ENCODE measurements around the gene SNX8. TPM values are rescaled to one million over a fixed set of nuclear protein-coding genes. Genes with fewer than 3 reads are reported as not detected.

Gene SNX8
- total and polyA plus RNA-seq, 2 of the 4 experiments (the other 2 are of a cell fraction) = 7.7 to 55.9 TPM

- Histone ChIP-seq H3K36me3 (ENCODE audit: control insufficient read depth, insufficient read depth, low read length) (peaks cover 33% of the 10 kb centered on the region), H3K18ac (ENCODE audit: low read depth, low read length) (no peak overlapping the region), H3K4me2 (ENCODE audit: low read depth, low read length) (no peak overlapping the region), H2BK15ac (ENCODE audit: low read depth, low read length) (no peak overlapping the region), H4K91ac (ENCODE audit: insufficient read depth, low read depth, low read length) (no peak overlapping the region), H3K9me1 (ENCODE audit: insufficient read depth, low read length) (peaks cover 5% of the 10 kb centered on the region; the same call in 1 of the 2 replicates), H2AFZ (replicated peaks; ENCODE audit: low read length, poor library complexity) (no peak overlapping the region), H3K9ac (ENCODE audit: low read depth, low read length) (no peak overlapping the region), H3K9me3 (ENCODE audit: control insufficient read depth, insufficient read depth, low read length) (no peaks in the 10 kb centered on the region), H2AK5ac (ENCODE audit: low read depth, low read length) (no peak overlapping the region), H2BK20ac (ENCODE audit: low read depth, low read length) (no peak overlapping the region), H3K56ac (ENCODE audit: extremely low read depth, insufficient read depth, low read length) (no peak overlapping the region), H4K20me1 (ENCODE audit: insufficient read depth, low read length) (no peaks in the 10 kb centered on the region; the same call in 1 of the 2 replicates), H2BK120ac (ENCODE audit: low read depth, low read length) (no peak overlapping the region), H2AK9ac (replicated peaks; ENCODE audit: low read depth, low read length, poor library complexity) (no peak overlapping the region), H4K5ac (ENCODE audit: low read depth, low read length) (no peak overlapping the region), H3K4ac (ENCODE audit: low read depth, low read length) (no peak overlapping the region), H3K4me1 (ENCODE audit: control insufficient read depth, insufficient read depth, low read length) (peaks cover 3% of the 10 kb centered on the region), H2BK5ac (ENCODE audit: low read depth, low read length, poor library complexity, severe bottlenecking) (no peak overlapping the region), H3K27me3 (ENCODE audit: control insufficient read depth, insufficient read depth, low read length) (no peaks in the 10 kb centered on the region), H3K14ac (replicated peaks; ENCODE audit: low read depth, low read length) (no peak overlapping the region), H3K4me3 (ENCODE audit: insufficient read depth, low read depth, low read length) (no peak overlapping the region), H3K79me1 (ENCODE audit: low read depth in 1 of 2, low read length in 2 of 2) (peaks cover 18 to 49% of the 10 kb centered on the region in 2 experiments), H4K8ac (ENCODE audit: low read depth in 2 of 2, low read length in 2 of 2) (no peak overlapping the region), H3K23ac (ENCODE audit: low read depth, low read length) (no peak overlapping the region), H3K27ac (ENCODE audit: insufficient read depth, low read length) (no peak overlapping the region)
- WGBS, 2 experiments (ENCODE audit: extremely low coverage in 2 of 2, insufficient read length in 1 of 2) = no CpG with 5 or more reads among the region's 3 CpGs
- ATAC-seq (ENCODE audit: low read depth) (no peak), DNase-seq (peak; percentile 39)
- POLR2A ChIA-PET (ENCODE audit: unreplicated experiment) = interaction anchor here (0.7 kb wide), 1 partner anchor 60 kb away, joined by 6 read pairs; no protein-coding TSS in a partner anchor
- no TSS peak for BruUV-seq (replicated peaks)
- TF ChIP-seq MXI1 (IDR thresholded peaks at IDR 0.05; ENCODE audit: borderline replicate concordance, low read depth, low read length) = no peak
- CTCF ChIA-PET = interaction anchor here (1.1 kb wide), 1 partner anchor 114 kb away, joined by 3 read pairs; no protein-coding TSS in a partner anchor
- dilution Hi-C loops (cut with HindIII; ENCODE audit: low sequenced_read_pairs, unreplicated experiment) (no loop called here), in situ Hi-C loops (cut with MboI; ENCODE audit: low sequenced_read_pairs) (no loop called here), intact Hi-C loops (cut with micrococcal nuclease) (no loop called here)
Observed at GRCh38 chr7:2233926-2234325, 80.3 kb downstream of the SNX8 start.

All from IMR-90 (cell line).